ENCODE data around the gene SLC2A11. TPM values are rescaled to one million over a fixed set of nuclear protein-coding genes. Genes with fewer than 3 reads are reported as not detected.

Gene SLC2A11
- total RNA-seq, 2 experiments from 2014 or later, result 16.4 to 50.2 TPM

- H3K27ac ChIP-seq (ENCODE audit: low read depth, low read length, poor library complexity, severe bottlenecking), result no peak overlapping the region
- ChIA-PET POLR2A (interaction anchor here (0.7 to 5.6 kb wide), 6 partner anchors 10 to 51 kb away, joined by 3 to 43 read pairs (median 4); partner anchors contain the start of genes MIF and SLC2A11), CTCF (ENCODE audit: unreplicated experiment) (no interaction called here)
- H3K4me3 ChIP-seq (ENCODE audit: low read depth, low read length, poor library complexity, severe bottlenecking), result no peak overlapping the region
- H3K79me2 ChIP-seq (ENCODE audit: insufficient read depth, low read depth, low read length), result no peaks in the 10 kb centered on the region; the same call in 1 of the 2 replicates
- H3K36me3 ChIP-seq (ENCODE audit: insufficient read depth, low read length), result peaks cover 10% of the 10 kb centered on the region; the same call in 1 of the 2 replicates
- H2AFZ ChIP-seq (ENCODE audit: low read length), result no peak overlapping the region; the same call in 1 of the 2 replicates
- TF ChIP-seq, protein P1, sequence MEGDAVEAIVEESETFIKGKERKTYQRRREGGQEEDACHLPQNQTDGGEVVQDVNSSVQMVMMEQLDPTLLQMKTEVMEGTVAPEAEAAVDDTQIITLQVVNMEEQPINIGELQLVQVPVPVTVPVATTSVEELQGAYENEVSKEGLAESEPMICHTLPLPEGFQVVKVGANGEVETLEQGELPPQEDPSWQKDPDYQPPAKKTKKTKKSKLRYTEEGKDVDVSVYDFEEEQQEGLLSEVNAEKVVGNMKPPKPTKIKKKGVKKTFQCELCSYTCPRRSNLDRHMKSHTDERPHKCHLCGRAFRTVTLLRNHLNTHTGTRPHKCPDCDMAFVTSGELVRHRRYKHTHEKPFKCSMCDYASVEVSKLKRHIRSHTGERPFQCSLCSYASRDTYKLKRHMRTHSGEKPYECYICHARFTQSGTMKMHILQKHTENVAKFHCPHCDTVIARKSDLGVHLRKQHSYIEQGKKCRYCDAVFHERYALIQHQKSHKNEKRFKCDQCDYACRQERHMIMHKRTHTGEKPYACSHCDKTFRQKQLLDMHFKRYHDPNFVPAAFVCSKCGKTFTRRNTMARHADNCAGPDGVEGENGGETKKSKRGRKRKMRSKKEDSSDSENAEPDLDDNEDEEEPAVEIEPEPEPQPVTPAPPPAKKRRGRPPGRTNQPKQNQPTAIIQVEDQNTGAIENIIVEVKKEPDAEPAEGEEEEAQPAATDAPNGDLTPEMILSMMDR (conservative IDR thresholded peaks at IDR 0.05; ENCODE audit: low read length), result no peak
- H3K4me2 ChIP-seq (ENCODE audit: low read length), result no peak overlapping the region
- intact Hi-C loops (cut with micrococcal nuclease; ENCODE audit: unreplicated experiment), result no loop called here
- H3K4me1 ChIP-seq (ENCODE audit: insufficient read depth, low read length, poor library complexity, severe bottlenecking), result peaks cover 61% of the 10 kb centered on the region
- no TSS peak for BruUV-seq (replicated peaks)
- H3K9me3 ChIP-seq (ENCODE audit: low read length), result no peaks in the 10 kb centered on the region; the same call in 1 of the 2 replicates
- no peaks in the 10 kb centered on the region for H3K9me2 ChIP-seq (ENCODE audit: insufficient read depth, low read length)
- H4K20me1 ChIP-seq (ENCODE audit: insufficient read depth, low read length), result no peaks in the 10 kb centered on the region
- DNase-seq (ENCODE audit: low spot score), result no peak
Measured at GRCh38 chr22:23908587-23909205, 51.0 kb downstream of the SLC2A11 start.

- TF ChIP-seq, protein P1 (conservative IDR thresholded peaks at IDR 0.05; ENCODE audit: low read length), result no peak
- no peak for TF ChIP-seq EZH2phosphoT487 (IDR thresholded peaks at IDR 0.05; ENCODE audit: borderline replicate concordance, low read depth, low read length)
- Histone ChIP-seq H3K4me2 (ENCODE audit: low read length) (no peak overlapping the region), H3K36me3 (ENCODE audit: insufficient read depth, low read length) (peaks cover 10% of the 10 kb centered on the region; the same call in 1 of the 2 replicates), H3K79me2 (ENCODE audit: insufficient read depth, low read depth, low read length) (no peaks in the 10 kb centered on the region; the same call in 1 of the 2 replicates), H3K9me3 (ENCODE audit: low read length) (no peaks in the 10 kb centered on the region; the same call in 1 of the 2 replicates), H3K4me1 (ENCODE audit: insufficient read depth, low read length, poor library complexity, severe bottlenecking) (peaks cover 65% of the 10 kb centered on the region), H2AFZ (ENCODE audit: low read length) (no peak overlapping the region), H4K20me1 (ENCODE audit: insufficient read depth, low read length) (no peaks in the 10 kb centered on the region), H3K27ac (ENCODE audit: low read depth, low read length, poor library complexity, severe bottlenecking) (no peak overlapping the region), H3K9me2 (ENCODE audit: insufficient read depth, low read length) (no peaks in the 10 kb centered on the region), H3K4me3 (ENCODE audit: low read depth, low read length, poor library complexity, severe bottlenecking) (no peak overlapping the region)
- ChIA-PET POLR2A (interaction anchor here (0.7 to 5.6 kb wide), 4 partner anchors 11 to 52 kb away, joined by 3 to 43 read pairs (median 5); partner anchors contain the start of genes MIF and SLC2A11), CTCF (ENCODE audit: unreplicated experiment) (no interaction called here)
- BruUV-seq (replicated peaks), result no TSS peak
- no peak for DNase-seq (ENCODE audit: low spot score)
- intact Hi-C loops (cut with micrococcal nuclease; ENCODE audit: unreplicated experiment), result no loop called here
Measured at GRCh38 chr22:23909296-23909898, 51.7 kb downstream of the SLC2A11 start.

All from OCI-LY7 (cell line).